ENCODE measurements around the gene HOXA10. TPM values are rescaled to one million over a fixed set of nuclear protein-coding genes. Genes with fewer than 3 reads are reported as not detected.

Gene HOXA10
- total RNA-seq, 4 donors from 2014 or later = 4.0 TPM; not detected in 3

GRCh38 chr7:27198138-27198841, 24.2 kb upstream of the HOXA10 start:
- Histone ChIP-seq H3K36me3 (no peaks in the 10 kb centered on the region), H3K27ac (no peak overlapping the region), H3K9me3 (no peaks in the 10 kb centered on the region), H3K4me1 (peaks cover 4 to 27% of the 10 kb centered on the region in 2 donors), H3K27me3 (peaks cover 75% of the 10 kb centered on the region), H3K4me3 (replicated peaks in 1 of 3) (no peak overlapping the region)
- DNase-seq = no peak
- 12 to 15% methylated on average over 28 of the region's 29 CpGs for WGBS, 2 donors
- intact Hi-C loops (cut with DNase I) = loop anchor here (5.0 to 10.0 kb wide), 2 partner anchors 824 to 897 kb away; no protein-coding TSS in a partner anchor
- TF ChIP-seq CTCF (IDR thresholded peaks at IDR 0.05) = no peak
- TF ChIP-seq POLR2A (IDR thresholded peaks at IDR 0.05) = no peak

GRCh38 chr7:27197137-27198042, 23.3 kb upstream of the HOXA10 start:
- 25 to 27% methylated on average over 18 of the region's 18 CpGs for WGBS, 2 donors
- H3K9me3 ChIP-seq = no peaks in the 10 kb centered on the region
- H3K4me1 ChIP-seq = peaks cover 11 to 36% of the 10 kb centered on the region in 2 donors
- H3K27me3 ChIP-seq = peaks cover 75% of the 10 kb centered on the region
- DNase-seq = no peak
- no peak overlapping the region for H3K27ac ChIP-seq
- no peaks in the 10 kb centered on the region for H3K36me3 ChIP-seq
- no peak overlapping the region for H3K4me3 ChIP-seq (replicated peaks in 1 of 3)
- intact Hi-C loops (cut with DNase I) = loop anchor here (5.0 to 10.0 kb wide), 2 partner anchors 825 to 897 kb away; no protein-coding TSS in a partner anchor
- TF ChIP-seq CTCF (IDR thresholded peaks at IDR 0.05) (no peak), POLR2A (IDR thresholded peaks at IDR 0.05) (no peak)

GRCh38 chr7:27196287-27196767, 22.2 kb upstream of the HOXA10 start:
- H3K9me3 ChIP-seq = no peaks in the 10 kb centered on the region
- no peak overlapping the region for H3K27ac ChIP-seq
- intact Hi-C loops (cut with DNase I) = loop anchor here (5.0 to 10.0 kb wide), 2 partner anchors 826 to 898 kb away; no protein-coding TSS in a partner anchor
- TF ChIP-seq POLR2A (IDR thresholded peaks at IDR 0.05) (no peak), CTCF (IDR thresholded peaks at IDR 0.05) (peak in 5 of 6 experiments; percentile 57 to 81 (median 73))
- DNase-seq = peak; percentile 87 to 91
- H3K27me3 ChIP-seq = peaks cover 75% of the 10 kb centered on the region
- H3K4me3 ChIP-seq (replicated peaks in 1 of 3) = no peak overlapping the region
- H3K4me1 ChIP-seq = peaks cover 11 to 39% of the 10 kb centered on the region in 2 donors
- no peaks in the 10 kb centered on the region for H3K36me3 ChIP-seq
- WGBS, 2 donors = 1 to 8% methylated on average over 6 of the region's 6 CpGs

GRCh38 chr7:27194686-27195379, 20.7 kb upstream of the HOXA10 start:
- Histone ChIP-seq H3K27me3 (peaks cover 76% of the 10 kb centered on the region), H3K9me3 (no peaks in the 10 kb centered on the region), H3K27ac (no peak overlapping the region), H3K4me3 (replicated peaks in 1 of 3) (no peak overlapping the region), H3K4me1 (peaks cover 11 to 30% of the 10 kb centered on the region in 2 donors), H3K36me3 (no peaks in the 10 kb centered on the region)
- TF ChIP-seq POLR2A (IDR thresholded peaks at IDR 0.05) (no peak), CTCF (IDR thresholded peaks at IDR 0.05) (no peak)
- 40 to 52% methylated on average over 9 of the region's 9 CpGs for WGBS, 2 donors
- DNase-seq = no peak
- intact Hi-C loops (cut with DNase I) = loop anchor here (5.0 to 10.0 kb wide), 2 partner anchors 827 to 900 kb away; no protein-coding TSS in a partner anchor

Data from thyroid gland (tissue), 4 donors.